Heart right ventricle (tissue), 16 donors: ENCODE results near the gene MLLT3. TPM values are rescaled to one million over a fixed set of nuclear protein-coding genes. Genes with fewer than 3 reads are reported as not detected.

Source experiments
- ATAC-seq, 8 donors: fragments of 200-7000 bp; cut with Tn5 transposase; one replicate each; pipeline ENCODE4 v1.9.1; 2020; ENCODE audit warnings: mild to moderate bottlenecking in 8 of 8, moderate library complexity in 8 of 8, moderate number of reproducible peaks in 1 of 8
- DNase-seq, 2 donors: peaks; one replicate each; pipeline ENCODE4 v3.0.0-alpha.2; 2020
- H3K27ac ChIP-seq, 10 donors: fragments of 200-600 bp; sonication (generic) in 2 of 10; one replicate each; pipeline versions ENCODE4 v1.5.0 to v1.8.0; 2020 to 2022; ENCODE audit warnings: mild to moderate bottlenecking in 3 of 10
- H3K27me3 ChIP-seq, 7 donors: fragments of 200-600 bp; one replicate each; pipeline ENCODE4 v1.8.0; 2021 to 2022; ENCODE audit warnings: mild to moderate bottlenecking in 2 of 7
- H3K36me3 ChIP-seq, 9 donors: fragments of 200-600 bp; sonication (generic) in 1 of 9; one replicate each; pipeline versions ENCODE4 v1.5.0 to v1.8.0; 2020 to 2022; ENCODE audit warnings: mild to moderate bottlenecking in 2 of 9
- H3K4me1 ChIP-seq, 9 donors: fragments of 200-600 bp; sonication (generic) in 1 of 9; one replicate each; pipeline versions ENCODE4 v1.5.0 to v1.8.0; 2020 to 2022; ENCODE audit warnings: mild to moderate bottlenecking in 4 of 9
- H3K4me3 ChIP-seq, 10 donors: fragments of 200-600 bp; sonication (generic) in 2 of 10; one replicate each; pipeline versions ENCODE4 v1.5.0 to v1.8.0; 2020 to 2022; ENCODE audit warnings: mild to moderate bottlenecking in 7 of 10, moderate library complexity in 2 of 10
- H3K9me3 ChIP-seq, 11 donors: fragments of 200-600 bp in 10 of 11; sonication (generic) in 2 of 11; one replicate each; pipeline versions ENCODE4 v1.5.0 to v1.8.0; 2013 to 2022; ENCODE audit warnings: mild to moderate bottlenecking in 2 of 11, control low read depth in 1 of 11, moderate library complexity in 1 of 11
- CTCF ChIP-seq, 9 donors: fragments of 200-600 bp; sonication (generic) in 2 of 9; IDR thresholded peaks; one replicate each; pipeline versions ENCODE4 v1.5.0 to v1.8.0; 2021 to 2022; ENCODE audit warnings: antibody characterized with exemption in 9 of 9, mild to moderate bottlenecking in 5 of 9, moderate library complexity in 1 of 9
- WGBS, 2 donors: extraction: QIAGEN DNeasy Blood & Tissue Kit; methylation state at CpG; one replicate each; pipeline ENCODE4 v1.1.7; 2013; ENCODE audit warnings: inconsistent platforms in 1 of 2; 5-methylcytosine and 5-hydroxymethylcytosine counted together
- intact Hi-C, 10 donors: fragments of 100-400 bp; cut with DNase I; formaldehyde crosslinking; loops; one replicate each; pipeline versions ENCODE4 v1.11.1 to v1.14.2; 2022
- polyA plus RNA-seq, 2 donors: library from polyadenylated mRNA; stranded (reverse); fragments of 200-250 nt; gene quantifications; one replicate each; pipeline ENCODE4 v1.2.3, GENCODE V29; 2013
- total RNA-seq, 10 donors: library from RNA; stranded (reverse); fragmentation: NEBNext Ultra II Directional in 3 of 10; extraction: Animal tissue kit (Norgen Biotek cat#: 25700) in 3 of 10; gene quantifications; one replicate each; pipeline versions ENCODE4 v1.2.1 to v1.2.4, GENCODE V29; 2021 to 2023
- donor health status: Arrhythmogenic right ventricular cardiomyopathy.
- donor health status: ischemic (EF 13 %, LVEDD 7.1; RV severe dilation, severe dysfunction).
- donor health status: healthy with polysubstance abuse.
- donor health status: DM: no; HTN: yes; CAD: no.
- donor health status: DM: no; HTN: no; CAD: no.
- donor health status: ischemic (EF 25% LVEDD 6.9; RV normal size, moderate dysfunction).
- donor health status: ischemic (EF 25% LVEDD 5.7; RV mildly dilated, moderate dysfunction).
- donor health status: healthy.
- donor health status: DM: yes; HTN: yes; CAD: no.
- donor health status: Ischemic cardiomyopathy.
- donor health status: ischemic (EF 35%, LVEDD 5.7; RV mildly dilated, moderate dysfunction).
- donor health status: nonischemic (EF 11% LVEDD 7.7; RV severe dilation, severe dysfunction).
- donor health status: DM: yes; HTN: yes; CAD: no.
- donor health status: PGD.
- donor health status: ischemic (EF 29% LVEDD 5.4; RV normal size, mild dysfunction).
- donor health status: nonischemic (EF 23%, LVEDD 6.1; RV moderate dilation, normal function).

The MLLT3 gene
- total and polyA plus RNA-seq, 12 donors: 4.3 to 22.7 (median 13.5) TPM

GRCh38 chr9:20474496-20474895 is 147.8 kb downstream of the MLLT3 start:
- no peak for TF ChIP-seq CTCF (IDR thresholded peaks at IDR 0.05)
- intact Hi-C loops: loop anchor here in 1 of 10 donors (10.0 kb wide), 1 partner anchor 150 kb away; the partner anchor contains the start of gene MLLT3
- Histone ChIP-seq H3K4me1 (peaks cover 0 to 64% (median 49%) of the 10 kb centered on the region in 9 donors), H3K9me3 (no peaks in the 10 kb centered on the region), H3K27me3 (no peaks in the 10 kb centered on the region), H3K36me3 (no peaks in the 10 kb centered on the region), H3K4me3 (no peak overlapping the region), H3K27ac (no peak overlapping the region)
- WGBS, 2 donors: 93 to 96% methylated on average over 5 of the region's 5 CpGs
- no peak for DNase-seq
- ATAC-seq: no peak

GRCh38 chr9:20473515-20474013 is 148.7 kb downstream of the MLLT3 start:
- no peaks in the 10 kb centered on the region for H3K9me3 ChIP-seq
- no peak overlapping the region for H3K27ac ChIP-seq
- no peak for TF ChIP-seq CTCF (IDR thresholded peaks at IDR 0.05)
- H3K4me1 ChIP-seq: peaks cover 0 to 57% (median 41%) of the 10 kb centered on the region in 9 donors
- no peaks in the 10 kb centered on the region for H3K36me3 ChIP-seq
- H3K4me3 ChIP-seq: no peak overlapping the region
- intact Hi-C loops: loop anchor here in 1 of 10 donors (10.0 kb wide), 1 partner anchor 151 kb away; the partner anchor contains the start of gene MLLT3
- H3K27me3 ChIP-seq: no peaks in the 10 kb centered on the region
- DNase-seq (no peak), ATAC-seq (peak in 1 of 8 donors; percentile 42)

DNA sequence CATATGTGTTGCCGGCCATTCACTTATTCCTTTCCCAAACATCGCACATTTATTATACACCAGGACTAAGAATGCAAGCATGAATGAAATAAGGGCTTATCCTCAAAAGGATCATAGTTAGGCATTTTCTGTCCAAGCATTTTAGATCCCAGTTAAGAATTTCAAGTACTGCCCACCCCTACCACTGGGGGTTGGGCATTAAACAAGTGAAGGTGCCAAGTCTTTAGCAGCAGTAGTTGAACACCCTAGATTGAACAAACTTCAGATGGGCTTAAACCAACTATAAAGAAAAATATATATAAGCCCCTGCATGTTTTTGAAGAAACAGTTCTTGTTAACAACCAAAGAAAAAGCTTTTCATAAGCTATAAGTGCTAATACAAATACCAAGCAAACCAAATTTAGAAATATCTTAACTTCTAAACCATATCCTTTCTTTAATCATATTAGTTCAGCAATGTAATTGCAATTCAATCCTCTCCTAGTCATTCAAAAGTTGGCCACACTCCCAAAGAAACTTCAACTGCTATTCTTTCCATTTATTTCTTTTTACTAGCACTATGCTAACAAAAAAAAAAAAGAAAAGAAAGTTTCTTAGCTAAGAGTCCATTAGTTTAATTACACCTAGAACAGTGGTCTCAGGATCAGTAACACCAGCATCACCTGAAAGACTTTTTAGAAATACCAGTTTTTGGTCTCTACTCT is 149.8 kb downstream of the MLLT3 start:
- H3K4me3 ChIP-seq: no peak overlapping the region
- H3K36me3 ChIP-seq: no peaks in the 10 kb centered on the region
- H3K27ac ChIP-seq: no peak overlapping the region
- no peaks in the 10 kb centered on the region for H3K9me3 ChIP-seq
- DNase-seq (no peak), ATAC-seq (no peak)
- no peak for TF ChIP-seq CTCF (IDR thresholded peaks at IDR 0.05)
- peaks cover 0 to 47% (median 34%) of the 10 kb centered on the region in 9 donors for H3K4me1 ChIP-seq
- intact Hi-C loops: loop anchor here in 1 of 10 donors (10.0 kb wide), 1 partner anchor 152 kb away; the partner anchor contains the start of gene MLLT3
- WGBS, 2 donors: 96 to 97% methylated on average over 2 of the region's 2 CpGs
- H3K27me3 ChIP-seq: no peaks in the 10 kb centered on the region

DNA sequence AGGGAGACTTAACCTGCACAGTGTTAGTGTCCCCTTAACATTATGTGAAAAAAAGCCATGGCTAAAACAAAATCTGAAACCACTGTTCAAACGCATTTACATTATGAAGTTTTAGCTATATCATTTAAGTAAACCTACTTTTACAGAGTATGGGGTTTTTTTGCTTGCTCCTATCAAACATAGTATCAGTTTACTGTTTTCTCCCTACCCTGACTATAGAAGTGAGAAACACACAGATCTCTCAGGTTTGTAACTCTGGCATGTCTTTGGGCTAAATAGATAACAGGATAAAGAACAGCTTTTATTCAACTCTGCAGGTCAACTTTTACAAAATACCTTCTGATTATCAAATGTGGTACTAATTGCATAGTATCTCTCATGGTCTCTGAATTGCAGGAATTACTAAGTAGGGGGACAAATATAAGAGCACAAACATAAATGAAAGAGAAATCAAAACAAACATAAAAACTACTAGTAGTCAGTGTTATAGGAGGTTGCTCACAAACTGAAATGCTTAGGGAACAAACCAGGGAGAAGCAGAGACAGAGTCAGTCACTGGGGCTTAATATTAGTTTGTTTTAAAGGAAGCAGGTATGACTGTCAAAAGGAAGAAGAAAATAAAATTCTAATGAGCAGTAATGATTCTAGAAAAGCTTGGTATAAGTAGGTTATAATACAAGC is 155.8 kb downstream of the MLLT3 start:
- Histone ChIP-seq H3K4me3 (no peak overlapping the region), H3K27ac (no peak overlapping the region), H3K4me1 (peaks cover 0 to 10% (median 3%) of the 10 kb centered on the region in 9 donors), H3K36me3 (no peaks in the 10 kb centered on the region), H3K27me3 (no peaks in the 10 kb centered on the region), H3K9me3 (no peaks in the 10 kb centered on the region)
- ATAC-seq (no peak), DNase-seq (no peak)
- WGBS, 2 donors: 91 to 98% methylated on average over 1 of the region's 1 CpG
- no peak for TF ChIP-seq CTCF (IDR thresholded peaks at IDR 0.05)
- intact Hi-C loops: loop anchor here in 2 of 10 donors (10.0 kb wide), 2 partner anchors 58 to 62 kb away; no protein-coding TSS in a partner anchor
